Osteoblast (primary cell): ENCODE data around the gene GNAI1. TPM values are rescaled to one million over a fixed set of nuclear protein-coding genes. Genes with fewer than 3 reads are reported as not detected.

Source experiments
- DNase-seq: peaks from one replicate; pipeline ENCODE4 v3.0.0; 2011; ENCODE audit warnings: low spot score, mixed read lengths; ENCODE audit not compliant: insufficient read length; ENCODE audit errors: missing footprints
- H2AFZ ChIP-seq: 2 replicates; pipeline ENCODE4 v1.6.0; 2011; ENCODE audit warnings: mild to moderate bottlenecking, low read length
- H3K27ac ChIP-seq: 2 replicates; pipeline ENCODE4 v1.5.1; 2011; ENCODE audit warnings: mild to moderate bottlenecking, low read depth, low read length, moderate library complexity
- H3K27me3 ChIP-seq: 2 replicates; pipeline ENCODE4 v1.6.0; 2012; ENCODE audit warnings: mild to moderate bottlenecking, control low read depth, inconsistent platforms, low read length, moderate library complexity; ENCODE audit not compliant: insufficient read depth
- H3K36me3 ChIP-seq: 2 replicates; pipeline ENCODE4 v1.5.1; 2011; ENCODE audit warnings: mild to moderate bottlenecking, low read length, control low read depth, moderate library complexity; ENCODE audit not compliant: insufficient read depth
- H3K4me1 ChIP-seq: 2 replicates; pipeline ENCODE4 v1.5.1; 2011; ENCODE audit warnings: mild to moderate bottlenecking, low read length, control low read depth, moderate library complexity; ENCODE audit not compliant: insufficient read depth
- H3K4me2 ChIP-seq: 2 replicates; pipeline ENCODE4 v1.6.0; 2011; ENCODE audit warnings: mild to moderate bottlenecking, low read length; ENCODE audit not compliant: insufficient read depth
- H3K4me3 ChIP-seq: fragments of 200-600 bp; sonication (generic); 3 replicates; pipeline ENCODE4 v1.5.1; 2012; ENCODE audit warnings: mild to moderate bottlenecking, low read length, inconsistent platforms; ENCODE audit not compliant: insufficient read depth
- H3K79me2 ChIP-seq: 2 replicates; pipeline ENCODE4 v1.6.0; 2012; ENCODE audit warnings: mild to moderate bottlenecking, low read length, control low read depth, inconsistent platforms; ENCODE audit not compliant: insufficient read depth
- H3K9me3 ChIP-seq: 2 replicates; pipeline ENCODE4 v1.5.1; 2011; ENCODE audit warnings: low read depth, low read length, control low read depth
- H4K20me1 ChIP-seq: 2 replicates; pipeline ENCODE4 v1.6.0; 2012; ENCODE audit warnings: mild to moderate bottlenecking, low read length, control low read depth; ENCODE audit not compliant: insufficient read depth
- total RNA-seq: library from RNA; depleted of rRNA; stranded (reverse); fragments of >200 nt; gene quantifications from 2 replicates; pipeline ENCODE4 v1.2.3, GENCODE V29; 2012
- TF ChIP-seq, protein P1 (sequence below): IDR thresholded peaks from 2 replicates; pipeline ENCODE4 v1.5.1; 2011; ENCODE audit warnings: mild to moderate bottlenecking, low read depth, low read length, moderate library complexity; ENCODE audit errors: extremely low read depth

The GNAI1 gene
- total RNA-seq, 1 donor = 36.2 TPM

DNA sequence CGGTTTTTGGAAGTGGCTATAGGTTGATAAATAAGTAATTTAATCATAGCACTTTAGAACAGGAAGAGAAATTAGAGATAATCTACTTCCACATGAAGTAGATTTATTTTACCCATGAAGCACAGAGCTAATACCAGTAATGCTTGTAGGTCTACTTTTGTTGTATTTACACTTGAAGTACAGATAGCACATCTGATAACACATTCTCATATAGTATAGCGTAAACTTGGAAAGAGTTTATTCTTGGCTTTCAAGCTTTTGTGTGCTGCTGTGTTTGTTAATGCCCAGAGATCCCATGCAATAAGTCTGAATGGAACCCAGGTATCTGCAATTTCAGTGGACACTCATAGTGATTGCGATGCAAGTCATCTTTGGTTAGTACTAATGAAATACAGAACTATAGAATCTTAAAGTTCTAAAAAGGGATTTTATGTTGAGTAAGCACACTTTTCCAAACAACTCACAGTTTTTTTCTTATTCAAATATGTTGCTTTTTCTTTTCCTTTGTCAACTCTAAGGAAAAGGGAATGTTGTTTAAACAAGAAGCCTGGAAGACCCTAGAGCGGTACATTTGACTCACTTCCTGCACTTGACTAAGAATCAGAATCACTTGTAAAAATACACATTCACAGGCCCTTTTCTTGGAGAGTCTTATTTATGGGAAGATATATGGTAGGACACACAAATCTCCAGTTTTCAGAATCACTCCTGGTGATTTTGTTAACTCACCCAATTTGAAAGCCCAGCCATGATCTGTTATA lies 105.8 kb downstream of the GNAI1 start:
- TF ChIP-seq, protein P1, sequence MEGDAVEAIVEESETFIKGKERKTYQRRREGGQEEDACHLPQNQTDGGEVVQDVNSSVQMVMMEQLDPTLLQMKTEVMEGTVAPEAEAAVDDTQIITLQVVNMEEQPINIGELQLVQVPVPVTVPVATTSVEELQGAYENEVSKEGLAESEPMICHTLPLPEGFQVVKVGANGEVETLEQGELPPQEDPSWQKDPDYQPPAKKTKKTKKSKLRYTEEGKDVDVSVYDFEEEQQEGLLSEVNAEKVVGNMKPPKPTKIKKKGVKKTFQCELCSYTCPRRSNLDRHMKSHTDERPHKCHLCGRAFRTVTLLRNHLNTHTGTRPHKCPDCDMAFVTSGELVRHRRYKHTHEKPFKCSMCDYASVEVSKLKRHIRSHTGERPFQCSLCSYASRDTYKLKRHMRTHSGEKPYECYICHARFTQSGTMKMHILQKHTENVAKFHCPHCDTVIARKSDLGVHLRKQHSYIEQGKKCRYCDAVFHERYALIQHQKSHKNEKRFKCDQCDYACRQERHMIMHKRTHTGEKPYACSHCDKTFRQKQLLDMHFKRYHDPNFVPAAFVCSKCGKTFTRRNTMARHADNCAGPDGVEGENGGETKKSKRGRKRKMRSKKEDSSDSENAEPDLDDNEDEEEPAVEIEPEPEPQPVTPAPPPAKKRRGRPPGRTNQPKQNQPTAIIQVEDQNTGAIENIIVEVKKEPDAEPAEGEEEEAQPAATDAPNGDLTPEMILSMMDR = no peak
- H2AFZ ChIP-seq = no peak overlapping the region
- H3K27ac ChIP-seq = no peak overlapping the region
- peaks cover 3% of the 10 kb centered on the region for H3K4me1 ChIP-seq
- no peaks in the 10 kb centered on the region for H3K27me3 ChIP-seq
- H3K79me2 ChIP-seq = no peaks in the 10 kb centered on the region
- no peaks in the 10 kb centered on the region for H4K20me1 ChIP-seq
- H3K4me3 ChIP-seq = no peak overlapping the region
- no peaks in the 10 kb centered on the region for H3K36me3 ChIP-seq
- H3K4me2 ChIP-seq = no peak overlapping the region
- no peaks in the 10 kb centered on the region for H3K9me3 ChIP-seq
- no peak for DNase-seq

GRCh38 chr7:80241671-80242070 lies 107.0 kb downstream of the GNAI1 start:
- no peaks in the 10 kb centered on the region for H3K27me3 ChIP-seq
- no peak overlapping the region for H3K27ac ChIP-seq
- no peak overlapping the region for H3K4me3 ChIP-seq
- H3K36me3 ChIP-seq = no peaks in the 10 kb centered on the region
- no peak for DNase-seq
- H4K20me1 ChIP-seq = no peaks in the 10 kb centered on the region
- TF ChIP-seq, protein P1 = no peak
- no peak overlapping the region for H3K4me2 ChIP-seq
- no peaks in the 10 kb centered on the region for H3K9me3 ChIP-seq
- peaks cover 3% of the 10 kb centered on the region for H3K4me1 ChIP-seq
- no peak overlapping the region for H2AFZ ChIP-seq
- H3K79me2 ChIP-seq = no peaks in the 10 kb centered on the region

- Histone ChIP-seq H3K4me2 (no peak overlapping the region), H4K20me1 (no peaks in the 10 kb centered on the region), H3K27me3 (no peaks in the 10 kb centered on the region), H3K9me3 (no peaks in the 10 kb centered on the region), H3K27ac (no peak overlapping the region), H3K4me3 (no peak overlapping the region), H3K36me3 (no peaks in the 10 kb centered on the region), H3K79me2 (no peaks in the 10 kb centered on the region), H3K4me1 (peaks cover 3% of the 10 kb centered on the region), H2AFZ (no peak overlapping the region)
- no peak for DNase-seq
- TF ChIP-seq, protein P1 = no peak
Observed at GRCh38 chr7:80243425-80243824, 108.8 kb downstream of the GNAI1 start.

DNA sequence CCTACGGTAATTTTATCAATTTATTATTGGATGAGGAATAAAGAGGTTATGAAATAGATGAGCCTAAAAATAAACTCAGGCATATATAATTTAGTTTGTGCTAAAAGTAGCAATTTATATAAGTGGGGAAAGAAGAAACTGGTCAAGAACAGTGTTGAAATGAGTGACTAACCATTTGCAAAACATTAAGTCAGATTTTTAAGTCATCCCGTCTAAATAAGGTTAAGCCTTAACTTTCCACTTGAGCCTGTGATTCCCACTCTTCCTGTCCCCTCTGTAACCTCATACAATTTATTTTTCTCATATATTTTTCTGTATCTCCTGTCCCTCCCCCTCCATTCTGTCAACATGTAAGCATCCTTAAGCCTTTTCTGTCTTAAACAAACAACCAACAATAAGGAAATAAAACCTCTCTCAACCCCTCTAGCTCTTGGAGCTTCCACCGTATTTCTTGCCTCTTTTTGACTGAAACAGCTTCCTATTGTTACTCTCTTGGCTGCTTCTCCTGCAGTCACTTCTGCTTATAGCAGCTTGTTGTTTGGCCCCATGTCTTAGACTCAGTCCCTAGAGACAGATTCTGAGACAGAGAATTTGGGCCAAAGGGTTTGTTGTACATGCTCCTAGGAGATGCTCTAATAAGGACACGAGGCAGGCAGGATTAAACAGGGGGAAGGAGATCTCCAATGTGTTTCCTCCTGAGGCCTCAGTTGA lies 109.7 kb downstream of the GNAI1 start:
- H3K4me2 ChIP-seq = no peak overlapping the region
- no peaks in the 10 kb centered on the region for H3K9me3 ChIP-seq
- DNase-seq = peak; percentile 21
- no peaks in the 10 kb centered on the region for H3K79me2 ChIP-seq
- peaks cover 3% of the 10 kb centered on the region for H3K4me1 ChIP-seq
- no peaks in the 10 kb centered on the region for H3K36me3 ChIP-seq
- H3K27ac ChIP-seq = no peak overlapping the region
- no peak overlapping the region for H3K4me3 ChIP-seq
- TF ChIP-seq, protein P1 = no peak
- no peaks in the 10 kb centered on the region for H4K20me1 ChIP-seq
- H2AFZ ChIP-seq = peak overlapping the region; percentile 13
- H3K27me3 ChIP-seq = no peaks in the 10 kb centered on the region
